Measurements from ENCODE around the gene FCAMR. TPM values are rescaled to one million over a fixed set of nuclear protein-coding genes. Genes with fewer than 3 reads are reported as not detected.

The FCAMR gene
- total and polyA plus RNA-seq, 2 of the 4 experiments (the other 2 are of a cell fraction): not detected

- Histone ChIP-seq H2BK5ac (ENCODE audit: low read depth, low read length, poor library complexity, severe bottlenecking) (no peak overlapping the region), H3K9me3 (ENCODE audit: control insufficient read depth, insufficient read depth, low read length) (peaks cover 3% of the 10 kb centered on the region), H3K56ac (ENCODE audit: extremely low read depth, insufficient read depth, low read length) (no peak overlapping the region), H3K27ac (ENCODE audit: insufficient read depth, low read length) (no peak overlapping the region), H2AK5ac (ENCODE audit: low read depth, low read length) (no peak overlapping the region), H3K23ac (ENCODE audit: low read depth, low read length) (no peak overlapping the region), H3K4ac (ENCODE audit: low read depth, low read length) (no peak overlapping the region), H3K9ac (ENCODE audit: low read depth, low read length) (no peak overlapping the region), H3K4me3 (ENCODE audit: insufficient read depth, low read depth, low read length) (no peak overlapping the region), H2BK15ac (ENCODE audit: low read depth, low read length) (no peak overlapping the region), H2AK9ac (replicated peaks; ENCODE audit: low read depth, low read length, poor library complexity) (no peak overlapping the region), H3K14ac (replicated peaks; ENCODE audit: low read depth, low read length) (no peak overlapping the region), H3K79me1 (ENCODE audit: low read depth in 1 of 2, low read length in 2 of 2) (no peaks in the 10 kb centered on the region), H3K18ac (ENCODE audit: low read depth, low read length) (no peak overlapping the region), H3K36me3 (ENCODE audit: control insufficient read depth, insufficient read depth, low read length) (no peaks in the 10 kb centered on the region), H2BK120ac (ENCODE audit: low read depth, low read length) (no peak overlapping the region), H2BK20ac (ENCODE audit: low read depth, low read length) (no peak overlapping the region), H4K20me1 (ENCODE audit: insufficient read depth, low read length) (no peaks in the 10 kb centered on the region), H3K9me1 (ENCODE audit: insufficient read depth, low read length) (no peaks in the 10 kb centered on the region), H3K4me1 (ENCODE audit: control insufficient read depth, insufficient read depth, low read length) (no peaks in the 10 kb centered on the region), H2AFZ (replicated peaks; ENCODE audit: low read length, poor library complexity) (no peak overlapping the region), H3K4me2 (ENCODE audit: low read depth, low read length) (no peak overlapping the region), H3K27me3 (ENCODE audit: control insufficient read depth, insufficient read depth, low read length) (peaks cover 51% of the 10 kb centered on the region), H4K8ac (ENCODE audit: low read depth in 2 of 2, low read length in 2 of 2) (no peak overlapping the region), H4K5ac (ENCODE audit: low read depth, low read length) (no peak overlapping the region), H4K91ac (ENCODE audit: insufficient read depth, low read depth, low read length) (no peak overlapping the region)
- dilution Hi-C loops (cut with HindIII; ENCODE audit: low sequenced_read_pairs, unreplicated experiment): no loop called here
- ChIA-PET POLR2A (ENCODE audit: unreplicated experiment) (no interaction called here), CTCF (interaction anchor here (0.6 kb wide), 1 partner anchor 140 kb away, joined by 3 read pairs; no protein-coding TSS in a partner anchor)
- ATAC-seq (ENCODE audit: low read depth) (no peak), DNase-seq (no peak)
- TF ChIP-seq CTCF (conservative IDR thresholded peaks at IDR 0.05; ENCODE audit: low read depth, low read length): no peak
- TF ChIP-seq SMC3 (IDR thresholded peaks at IDR 0.05; ENCODE audit: low read depth, low read length): no peak
- TF ChIP-seq CEBPB (IDR thresholded peaks at IDR 0.05; ENCODE audit: low read depth, low read length): no peak
- no peak for TF ChIP-seq BHLHE40 (IDR thresholded peaks at IDR 0.05; ENCODE audit: low read depth, low read length)
- no peak for TF ChIP-seq USF2 (IDR thresholded peaks at IDR 0.05; ENCODE audit: low read depth, low read length)
- no peak for TF ChIP-seq CHD1 (IDR thresholded peaks at IDR 0.05; ENCODE audit: low read depth, low read length)
- no peak for TF ChIP-seq ELK1 (IDR thresholded peaks at IDR 0.05; ENCODE audit: borderline replicate concordance, low read depth, low read length)
- no peak for TF ChIP-seq RFX5 (IDR thresholded peaks at IDR 0.05; ENCODE audit: low read depth, low read length)
- TF ChIP-seq MXI1 (IDR thresholded peaks at IDR 0.05; ENCODE audit: borderline replicate concordance, low read depth, low read length): no peak
- TF ChIP-seq RCOR1 (IDR thresholded peaks at IDR 0.05; ENCODE audit: insufficient replicate concordance, low read length): no peak
- TF ChIP-seq RAD21 (IDR thresholded peaks at IDR 0.05; ENCODE audit: low read length): no peak
- no peak for TF ChIP-seq NFE2L2 (IDR thresholded peaks at IDR 0.05; ENCODE audit: low read depth, low read length)
- no peak for TF ChIP-seq POLR2A (IDR thresholded peaks at IDR 0.05; ENCODE audit: low read depth, low read length)
- TF ChIP-seq MAFK (IDR thresholded peaks at IDR 0.05; ENCODE audit: low read depth, low read length): no peak
- TF ChIP-seq FOS (IDR thresholded peaks at IDR 0.05; ENCODE audit: low read depth, low read length): no peak
- intact Hi-C loops (cut with micrococcal nuclease): no loop called here
- in situ Hi-C loops (cut with MboI; ENCODE audit: low sequenced_read_pairs): no loop called here
- whole genome bisulfite sequencing, 2 experiments (ENCODE audit: extremely low coverage in 2 of 2, insufficient read length in 1 of 2): no CpG with 5 or more reads among the region's 4 CpGs
- no TSS peak for BruUV-seq (replicated peaks)
These were observed 18.8 kb downstream of the FCAMR start for GRCh38 chr1:206951318-206952100.

All from IMR-90 (cell line).